Thoracic aorta (tissue), 2 donors: Measurements from ENCODE around the gene MPL. TPM values are rescaled to one million over a fixed set of nuclear protein-coding genes. Genes with fewer than 3 reads are reported as not detected.

ENCODE experiments used
- ATAC-seq: fragments of 150-250 bp; one replicate; pipeline ENCODE4 v1.8.0; 2017; ENCODE audit warnings: low read depth; ENCODE audit not compliant: insufficient number of reproducible peaks, low FRiP score
- DNase-seq: peaks from one replicate; pipeline ENCODE4 v3.0.0-alpha.2; 2020; ENCODE audit warnings: low spot score
- H3K27ac ChIP-seq, 2 donors: fragments of 200-600 bp; sonication (generic); 1 replicate in 1 of 2; 2 replicates in 1 of 2; pipeline ENCODE4 v1.5.1; 2016; ENCODE audit warnings: mild to moderate bottlenecking in 2 of 2, moderate library complexity in 2 of 2
- H3K27me3 ChIP-seq: fragments of 200-600 bp; sonication (generic); replicated peaks from 2 replicates; pipeline ENCODE4 v1.6.0; 2016; ENCODE audit warnings: mild to moderate bottlenecking; ENCODE audit not compliant: insufficient read depth
- H3K36me3 ChIP-seq: fragments of 200-600 bp; sonication (generic); one replicate; pipeline ENCODE4 v1.5.1; 2016
- H3K4me1 ChIP-seq, 2 donors: fragments of 200-600 bp; sonication (generic); 1 replicate in 1 of 2; 2 replicates in 1 of 2; pipeline versions ENCODE4 v1.5.1 to v1.6.0; 2016; ENCODE audit warnings: low read depth in 2 of 2, mild to moderate bottlenecking in 1 of 2; ENCODE audit not compliant: control insufficient read depth in 1 of 2
- H3K4me3 ChIP-seq: fragments of 200-600 bp; sonication (generic); 2 replicates; pipeline ENCODE4 v1.5.1; 2016; ENCODE audit warnings: mild to moderate bottlenecking
- H3K9me3 ChIP-seq: fragments of 200-600 bp; sonication (generic); 2 replicates; pipeline ENCODE4 v1.5.1; 2016
- CTCF ChIP-seq: fragments of 200-600 bp; sonication (generic); IDR thresholded peaks from one replicate; pipeline ENCODE4 v1.5.1; 2019; ENCODE audit warnings: antibody characterized with exemption
- total RNA-seq, 2 donors: library from RNA; depleted of rRNA; stranded (reverse); fragments of >200 nt; gene quantifications; one replicate each; pipeline versions ENCODE4 v1.1.0 to v1.2.3, GENCODE V29; 2016

The MPL gene
- total RNA-seq, 2 donors from 2014 or later = not detected

DNA sequence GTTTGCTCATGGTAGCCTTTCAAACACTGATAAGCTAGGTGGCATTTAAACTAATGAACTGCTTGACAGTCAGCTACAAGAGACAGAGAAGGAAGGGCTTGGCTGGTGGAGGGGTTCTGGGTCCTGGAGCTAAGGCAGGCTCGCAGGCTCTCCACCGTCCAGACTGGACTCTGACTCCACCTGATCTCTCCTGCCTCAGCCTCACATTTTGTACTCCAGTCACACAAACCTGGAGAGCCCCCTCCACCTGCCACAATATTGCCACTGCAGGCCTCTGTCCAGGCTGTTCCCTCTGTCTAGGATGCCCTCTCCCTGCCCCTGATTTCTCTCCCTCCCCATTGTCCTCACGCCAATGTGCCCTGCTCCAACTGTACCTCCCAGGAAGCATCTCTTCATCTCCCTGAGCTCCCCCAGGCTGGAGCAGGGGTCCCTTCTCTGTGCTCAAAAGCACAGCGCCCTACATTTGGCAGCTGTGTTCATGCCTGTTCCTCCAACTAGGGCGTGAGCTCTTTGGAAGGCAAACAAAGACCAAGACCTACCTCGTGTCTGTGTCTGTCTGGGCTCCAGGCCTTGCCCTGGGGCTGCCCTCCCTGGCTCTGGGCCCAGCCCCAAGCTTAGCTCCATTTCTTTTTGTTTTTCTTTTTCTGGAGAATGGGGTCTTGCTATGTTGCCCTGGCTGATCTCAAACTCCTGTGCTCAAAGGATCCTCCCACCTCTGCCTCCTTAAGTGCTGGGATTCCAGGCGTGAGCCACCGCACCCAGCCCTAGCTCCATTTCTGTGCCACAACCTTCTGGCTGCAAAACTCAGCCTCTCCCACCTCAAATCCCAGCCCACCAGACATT, 33.9 kb upstream of the MPL start:
- no peaks in the 10 kb centered on the region for H3K27me3 ChIP-seq

GRCh38 chr1:43304314-43304681, 33.3 kb upstream of the MPL start:
- Histone ChIP-seq H3K4me1 (no peaks in the 10 kb centered on the region), H3K27me3 (no peaks in the 10 kb centered on the region), H3K9me3 (no peaks in the 10 kb centered on the region), H3K36me3 (no peaks in the 10 kb centered on the region), H3K27ac (no peak overlapping the region), H3K4me3 (no peak overlapping the region)
- no peak for TF ChIP-seq CTCF
- DNase-seq (no peak), ATAC-seq (no peak)

More for the DNA sequence above, 33.9 kb upstream of the MPL start:
- H3K27ac ChIP-seq = no peak overlapping the region
- H3K4me1 ChIP-seq = no peaks in the 10 kb centered on the region
- H3K36me3 ChIP-seq = no peaks in the 10 kb centered on the region
- H3K4me3 ChIP-seq = no peak overlapping the region
- TF ChIP-seq CTCF = no peak
- DNase-seq = no peak
- no peak for ATAC-seq
- H3K9me3 ChIP-seq = no peaks in the 10 kb centered on the region

DNA sequence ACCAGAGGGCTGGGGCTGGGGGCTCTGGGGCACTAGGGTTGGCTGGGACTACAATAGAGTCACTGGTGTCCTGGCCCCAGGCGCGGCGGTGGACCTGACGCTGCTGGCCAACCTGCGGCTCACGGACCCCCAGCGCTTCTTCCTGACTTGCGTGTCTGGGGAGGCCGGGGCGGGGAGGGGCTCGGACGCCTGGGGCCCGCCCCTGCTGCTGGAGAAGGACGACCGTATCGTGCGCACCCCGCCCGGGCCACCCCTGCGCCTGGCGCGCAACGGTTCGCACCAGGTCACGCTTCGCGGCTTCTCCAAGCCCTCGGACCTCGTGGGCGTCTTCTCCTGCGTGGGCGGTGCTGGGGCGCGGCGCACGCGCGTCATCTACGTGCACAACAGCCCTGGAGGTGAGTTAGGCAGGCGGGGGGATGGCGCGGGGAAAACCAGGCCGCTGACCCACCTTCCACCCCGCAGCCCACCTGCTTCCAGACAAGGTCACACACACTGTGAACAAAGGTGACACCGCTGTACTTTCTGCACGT, 32.8 kb upstream of the MPL start:
- no peak for TF ChIP-seq CTCF
- H3K36me3 ChIP-seq = no peaks in the 10 kb centered on the region
- no peaks in the 10 kb centered on the region for H3K9me3 ChIP-seq
- DNase-seq (no peak), ATAC-seq (no peak)
- no peaks in the 10 kb centered on the region for H3K27me3 ChIP-seq
- no peak overlapping the region for H3K27ac ChIP-seq
- no peak overlapping the region for H3K4me3 ChIP-seq
- H3K4me1 ChIP-seq = no peaks in the 10 kb centered on the region

- H3K27ac ChIP-seq = no peak overlapping the region
- H3K4me3 ChIP-seq = no peak overlapping the region
- no peaks in the 10 kb centered on the region for H3K4me1 ChIP-seq
- TF ChIP-seq CTCF = no peak
- no peaks in the 10 kb centered on the region for H3K36me3 ChIP-seq
- ATAC-seq (no peak), DNase-seq (no peak)
- no peaks in the 10 kb centered on the region for H3K27me3 ChIP-seq
- no peaks in the 10 kb centered on the region for H3K9me3 ChIP-seq
Observed at GRCh38 chr1:43305461-43305860, 32.2 kb upstream of the MPL start.

DNA sequence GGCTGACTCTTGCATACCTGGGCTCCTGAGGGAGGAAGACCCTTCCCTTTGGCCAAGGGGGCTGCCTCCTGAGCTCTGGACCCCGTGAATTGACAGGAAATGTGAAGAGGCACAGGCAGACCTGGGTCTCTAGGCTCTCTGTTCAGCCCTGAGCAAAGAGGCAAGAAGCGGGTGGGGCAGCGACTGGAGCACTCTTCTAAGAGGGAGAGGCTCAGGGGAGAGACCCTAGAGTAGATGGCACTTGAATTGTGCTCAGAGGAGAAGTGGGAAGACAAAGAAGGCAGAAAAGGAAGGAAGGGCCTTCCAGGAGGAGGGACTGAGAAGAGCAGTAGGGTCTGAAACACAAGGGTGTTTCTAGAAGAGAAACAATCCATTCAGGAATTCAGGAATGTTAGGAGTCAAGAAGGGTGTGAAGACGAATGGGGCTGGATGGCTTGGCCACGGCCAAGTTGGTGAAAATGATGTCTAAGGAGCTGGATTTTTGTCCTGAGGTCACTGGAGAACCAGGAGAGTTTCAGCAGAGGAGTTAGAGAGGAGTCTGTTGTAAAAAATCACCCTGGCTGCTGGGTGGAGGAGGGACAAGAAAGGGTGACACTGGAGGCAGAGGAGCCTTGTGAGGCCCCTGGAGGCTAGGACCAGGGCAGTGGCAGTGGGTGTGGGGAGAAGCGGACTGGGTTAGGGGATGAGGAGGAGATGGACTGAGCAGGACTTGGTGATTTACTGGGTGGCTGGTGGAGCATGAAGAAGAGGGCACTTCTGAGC, 31.5 kb upstream of the MPL start:
- no peaks in the 10 kb centered on the region for H3K27me3 ChIP-seq
- ATAC-seq (no peak), DNase-seq (no peak)
- H3K4me1 ChIP-seq = no peaks in the 10 kb centered on the region
- no peak overlapping the region for H3K4me3 ChIP-seq
- H3K9me3 ChIP-seq = no peaks in the 10 kb centered on the region
- no peak overlapping the region for H3K27ac ChIP-seq
- no peak for TF ChIP-seq CTCF
- no peaks in the 10 kb centered on the region for H3K36me3 ChIP-seq
